ENCODE data around the gene PLA2G7.

The PLA2G7 gene

GRCh38 chr6:46687619-46688097 lies 47.5 kb downstream of the PLA2G7 start, which contains the start of gene TDRD6:
TSS of gene TDRD6 (plus strand) at chr6:46687885. CDS start at chr6:46688129, 244 bp downstream.
- no peak for DNase-seq

- DNase-seq, result peak; percentile 55
Observed at GRCh38 chr6:46684771-46685170, 50.4 kb downstream of the PLA2G7 start.

DNA sequence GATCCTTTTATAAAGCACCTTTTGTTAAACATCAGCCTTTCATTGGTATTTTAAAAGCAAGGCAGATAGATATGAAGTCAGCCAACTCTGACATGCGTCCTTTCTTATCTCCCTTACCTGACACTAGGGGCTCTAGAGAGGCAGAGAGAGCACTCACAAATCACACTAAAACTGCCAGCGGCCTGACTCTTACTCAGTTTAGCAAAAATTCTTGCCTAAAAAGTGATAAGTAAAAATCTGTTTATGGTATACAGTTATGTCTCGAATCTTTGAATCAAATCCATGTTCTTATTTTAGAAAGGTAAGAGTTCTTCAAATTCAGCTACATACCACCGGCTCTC lies 57.9 kb downstream of the PLA2G7 start:
- DNase-seq, result peak; percentile 37

- no peak for DNase-seq
Observed at GRCh38 chr6:46676604-46677313, 58.4 kb downstream of the PLA2G7 start.

DNA sequence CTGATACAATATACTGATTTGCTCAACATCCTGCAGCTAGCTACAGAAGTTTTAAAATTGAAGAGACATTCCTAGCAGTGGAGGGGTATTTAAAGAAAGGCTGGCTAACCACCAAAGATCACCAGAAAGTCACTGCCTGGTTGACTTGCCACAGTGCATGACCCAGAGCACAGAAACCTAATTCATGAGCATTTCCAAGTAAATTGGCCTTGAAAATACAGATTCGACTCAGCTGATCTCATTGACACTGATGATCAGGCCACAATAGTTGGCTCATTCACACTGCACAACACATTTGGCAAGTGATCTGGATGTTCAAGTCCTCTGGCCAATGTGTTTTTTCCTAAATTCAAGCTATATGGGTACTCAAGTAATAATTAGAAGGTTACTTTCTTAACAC lies 60.8 kb downstream of the PLA2G7 start:
- no peak for DNase-seq

- no peak for DNase-seq
Observed at GRCh38 chr6:46667377-46667776, 67.8 kb downstream of the PLA2G7 start.

DNA sequence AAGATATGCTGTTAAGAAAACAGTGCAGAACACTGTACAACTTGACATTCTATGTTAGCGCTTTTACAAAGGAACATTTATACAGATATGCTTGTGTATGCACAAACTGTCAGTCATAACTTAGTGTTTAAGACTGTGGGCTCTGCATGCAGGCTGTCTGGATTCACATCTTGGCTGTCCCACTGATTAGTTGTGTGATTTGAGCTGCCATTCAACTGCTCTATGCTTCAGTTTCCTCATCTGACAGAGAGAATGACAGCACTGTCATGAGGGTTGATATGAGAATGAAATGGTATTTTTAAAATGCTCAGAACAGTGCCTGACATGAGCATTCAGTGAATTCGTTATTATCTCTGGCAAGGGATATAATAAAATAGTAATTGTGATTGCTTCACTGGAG lies 73.7 kb downstream of the PLA2G7 start:
- DNase-seq, result no peak

GRCh38 chr6:46657642-46658041 lies 77.5 kb downstream of the PLA2G7 start:
- DNase-seq, result no peak

- DNase-seq, result peak; percentile 29
Observed at GRCh38 chr6:46655803-46656202, 79.4 kb downstream of the PLA2G7 start.
